Prostate gland (tissue), 2 donors: ENCODE measurements around the gene ZNF862.

Experiments
- POLR2AphosphoS5 ChIP-seq: sonication (generic); formaldehyde crosslinking; IDR thresholded peaks from one replicate; pipeline ENCODE4 v1.6.1; 2017; ENCODE audit warnings: antibody characterized with exemption
- TF ChIP-seq, protein P1 (sequence below), 4 experiments: fragments of 200-600 bp in 2 of 4; fragments of 450-650 bp in 2 of 4; sonication (generic) in 2 of 4; IDR thresholded peaks; 1 replicate in 3 of 4; 2 replicates in 1 of 4; pipeline ENCODE4 v1.5.1; 2016 to 2019; ENCODE audit warnings: antibody characterized with exemption in 4 of 4, mild to moderate bottlenecking in 2 of 4, moderate library complexity in 2 of 4

GRCh38 chr7:149800169-149800555 is 38.0 kb upstream of the ZNF862 start:
- TF ChIP-seq, protein P1, sequence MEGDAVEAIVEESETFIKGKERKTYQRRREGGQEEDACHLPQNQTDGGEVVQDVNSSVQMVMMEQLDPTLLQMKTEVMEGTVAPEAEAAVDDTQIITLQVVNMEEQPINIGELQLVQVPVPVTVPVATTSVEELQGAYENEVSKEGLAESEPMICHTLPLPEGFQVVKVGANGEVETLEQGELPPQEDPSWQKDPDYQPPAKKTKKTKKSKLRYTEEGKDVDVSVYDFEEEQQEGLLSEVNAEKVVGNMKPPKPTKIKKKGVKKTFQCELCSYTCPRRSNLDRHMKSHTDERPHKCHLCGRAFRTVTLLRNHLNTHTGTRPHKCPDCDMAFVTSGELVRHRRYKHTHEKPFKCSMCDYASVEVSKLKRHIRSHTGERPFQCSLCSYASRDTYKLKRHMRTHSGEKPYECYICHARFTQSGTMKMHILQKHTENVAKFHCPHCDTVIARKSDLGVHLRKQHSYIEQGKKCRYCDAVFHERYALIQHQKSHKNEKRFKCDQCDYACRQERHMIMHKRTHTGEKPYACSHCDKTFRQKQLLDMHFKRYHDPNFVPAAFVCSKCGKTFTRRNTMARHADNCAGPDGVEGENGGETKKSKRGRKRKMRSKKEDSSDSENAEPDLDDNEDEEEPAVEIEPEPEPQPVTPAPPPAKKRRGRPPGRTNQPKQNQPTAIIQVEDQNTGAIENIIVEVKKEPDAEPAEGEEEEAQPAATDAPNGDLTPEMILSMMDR (IDR thresholded peaks at IDR 0.05): no peak
- no peak for TF ChIP-seq POLR2AphosphoS5
